ENCODE data around the gene GGA2.

GRCh38 chr16:23520500-23520899 lies 10.2 kb upstream of the GGA2 start:
- TF ChIP-seq EP300 (IDR thresholded peaks at IDR 0.05; ENCODE audit: low read depth) (no peak), POLR2A (IDR thresholded peaks at IDR 0.05) (no peak), POLR2AphosphoS5 (IDR thresholded peaks at IDR 0.05) (no peak)
- TF ChIP-seq, protein P1, sequence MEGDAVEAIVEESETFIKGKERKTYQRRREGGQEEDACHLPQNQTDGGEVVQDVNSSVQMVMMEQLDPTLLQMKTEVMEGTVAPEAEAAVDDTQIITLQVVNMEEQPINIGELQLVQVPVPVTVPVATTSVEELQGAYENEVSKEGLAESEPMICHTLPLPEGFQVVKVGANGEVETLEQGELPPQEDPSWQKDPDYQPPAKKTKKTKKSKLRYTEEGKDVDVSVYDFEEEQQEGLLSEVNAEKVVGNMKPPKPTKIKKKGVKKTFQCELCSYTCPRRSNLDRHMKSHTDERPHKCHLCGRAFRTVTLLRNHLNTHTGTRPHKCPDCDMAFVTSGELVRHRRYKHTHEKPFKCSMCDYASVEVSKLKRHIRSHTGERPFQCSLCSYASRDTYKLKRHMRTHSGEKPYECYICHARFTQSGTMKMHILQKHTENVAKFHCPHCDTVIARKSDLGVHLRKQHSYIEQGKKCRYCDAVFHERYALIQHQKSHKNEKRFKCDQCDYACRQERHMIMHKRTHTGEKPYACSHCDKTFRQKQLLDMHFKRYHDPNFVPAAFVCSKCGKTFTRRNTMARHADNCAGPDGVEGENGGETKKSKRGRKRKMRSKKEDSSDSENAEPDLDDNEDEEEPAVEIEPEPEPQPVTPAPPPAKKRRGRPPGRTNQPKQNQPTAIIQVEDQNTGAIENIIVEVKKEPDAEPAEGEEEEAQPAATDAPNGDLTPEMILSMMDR (IDR thresholded peaks at IDR 0.05) = no peak
